Nephron (organoid): ENCODE results near the gene MYL5.
"Not testable (repeated sequence)": the region's sequence is repeated elsewhere in the genome, so short reads cannot be mapped to it uniquely, and the experiment has no call there.

ENCODE experiments used
- H3K27ac Mint-ChIP-seq, 3 experiments: 2 replicates each; pipeline ENCODE4 v1.8.0; 2020; ENCODE audit warnings: mixed read lengths in 3 of 3, mild to moderate bottlenecking in 2 of 3, moderate library complexity in 1 of 3
- H3K27me3 Mint-ChIP-seq: 2 replicates; pipeline ENCODE4 v1.8.0; 2021; ENCODE audit warnings: low read depth, mild to moderate bottlenecking, moderate library complexity, mixed read lengths
- H3K36me3 Mint-ChIP-seq: 2 replicates; pipeline ENCODE4 v1.8.0; 2020; ENCODE audit warnings: low read depth, mixed read lengths
- H3K4me1 Mint-ChIP-seq: 2 replicates; pipeline ENCODE4 v1.8.0; 2020; ENCODE audit warnings: mixed read lengths
- H3K4me3 Mint-ChIP-seq, 3 experiments: 2 replicates each; pipeline ENCODE4 v1.8.0; 2020; ENCODE audit warnings: mild to moderate bottlenecking in 3 of 3, mixed read lengths in 3 of 3, moderate library complexity in 2 of 3
- H3K9me3 Mint-ChIP-seq: 2 replicates; pipeline ENCODE4 v1.8.0; 2020; ENCODE audit warnings: mixed read lengths
- CTCF ChIP-seq, 3 experiments: fragments of 200-600 bp; sonication (generic); IDR thresholded peaks; one replicate each; pipeline ENCODE4 v1.5.0; 2021; ENCODE audit warnings: antibody characterized with exemption in 3 of 3; ENCODE audit not compliant: unreplicated experiment in 3 of 3

MYL5 gene

GRCh38 chr4:703336-704197 is 29.2 kb downstream of the MYL5 start:
- Mint-ChIP-seq H3K27ac (no peak overlapping the region), H3K36me3 (peaks cover 2% of the 10 kb centered on the region), H3K9me3 (no peaks in the 10 kb centered on the region), H3K27me3 (peaks cover 9% of the 10 kb centered on the region), H3K4me3 (peak overlapping the region in 1 of 3 experiments; percentile 13), H3K4me1 (peaks cover 6% of the 10 kb centered on the region)
- TF ChIP-seq CTCF (IDR thresholded peaks at IDR 0.05; ENCODE audit: unreplicated experiment in 3 of 3), result no peak

GRCh38 chr4:704198-704891 is 30.0 kb downstream of the MYL5 start:
- H3K4me3 Mint-ChIP-seq, result peak overlapping the region; percentile 66 to 83 (median 76)
- H3K36me3 Mint-ChIP-seq, result peaks cover 9% of the 10 kb centered on the region
- no peak overlapping the region for H3K27ac Mint-ChIP-seq
- H3K27me3 Mint-ChIP-seq, result peaks cover 9% of the 10 kb centered on the region
- peaks cover 14% of the 10 kb centered on the region for H3K4me1 Mint-ChIP-seq
- no peak for TF ChIP-seq CTCF (IDR thresholded peaks at IDR 0.05; ENCODE audit: unreplicated experiment in 3 of 3)
- H3K9me3 Mint-ChIP-seq, result no peaks in the 10 kb centered on the region

DNA sequence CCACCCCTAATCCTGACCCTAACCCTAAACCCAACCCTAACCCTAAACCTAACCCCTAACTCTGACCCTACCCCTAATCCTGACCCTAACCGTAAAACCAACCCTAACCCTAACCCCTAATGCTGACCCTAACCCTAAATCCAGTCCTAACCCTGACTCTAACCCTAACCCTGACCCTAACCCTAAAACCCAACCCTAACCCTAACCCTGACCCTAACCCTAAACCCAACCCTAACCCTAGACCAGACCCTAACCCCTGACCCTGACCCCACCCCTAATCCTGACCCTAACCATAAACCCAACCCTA is 30.6 kb downstream of the MYL5 start:
- peaks cover 9% of the 10 kb centered on the region for H3K27me3 Mint-ChIP-seq
- H3K4me3 Mint-ChIP-seq, result peak overlapping the region; percentile 76 to 83 (median 83)
- no peak overlapping the region for H3K27ac Mint-ChIP-seq
- H3K4me1 Mint-ChIP-seq, result peaks cover 20% of the 10 kb centered on the region
- peaks cover 15% of the 10 kb centered on the region for H3K36me3 Mint-ChIP-seq
- H3K9me3 Mint-ChIP-seq, result no peaks in the 10 kb centered on the region
- no peak for TF ChIP-seq CTCF (IDR thresholded peaks at IDR 0.05; ENCODE audit: unreplicated experiment in 3 of 3)

DNA sequence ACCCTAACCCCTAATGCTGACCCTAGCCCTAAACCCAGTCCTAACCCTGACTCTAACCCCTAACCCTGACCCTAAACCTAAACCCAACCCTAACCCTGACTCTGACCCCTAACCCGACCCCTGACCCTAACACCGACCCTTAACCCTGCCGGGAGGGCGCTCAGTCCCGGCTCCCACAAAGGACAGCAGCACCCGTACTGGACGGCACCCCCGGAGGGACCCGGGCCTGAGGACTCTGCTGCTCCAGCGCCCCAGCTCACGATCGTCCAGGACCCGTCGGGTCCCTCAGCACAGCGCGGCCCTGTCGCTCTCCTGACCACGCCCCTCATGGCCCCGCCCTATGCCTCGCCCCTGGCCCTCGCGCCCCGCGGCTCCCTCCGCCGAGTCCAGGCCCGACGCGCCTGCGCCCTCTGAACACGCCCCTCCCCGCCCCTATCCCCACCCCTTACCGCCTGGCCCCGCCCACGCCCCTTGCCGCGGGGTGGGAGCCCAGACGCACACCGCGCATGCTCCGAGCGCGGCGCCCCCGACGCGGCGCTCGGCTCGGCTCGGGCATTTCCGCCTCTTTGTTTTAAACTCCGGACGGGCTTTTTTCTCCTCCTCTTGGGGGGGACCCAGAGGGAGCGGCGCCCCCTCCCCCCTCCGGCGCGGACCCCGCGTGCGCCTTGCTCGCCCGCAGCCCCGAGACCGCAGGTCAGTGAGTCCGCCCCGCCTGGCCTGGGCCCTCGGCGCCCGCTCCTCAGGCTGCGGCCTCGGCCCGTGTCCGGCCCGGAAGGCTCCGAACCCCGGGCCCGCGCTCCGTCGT is 31.1 kb downstream of the MYL5 start, which contains the start of gene PCGF3:
Gene PCGF3, plus strand, starts transcription at position 555 of the 805 bp plus-strand sequence. CDS start 27,849 bp downstream, outside the sequence.
- Mint-ChIP-seq H3K27ac (peak within 1 kb of the TSS in 1 of 3 experiments; percentile 49), H3K36me3 (peaks cover 21% of the 10 kb centered on the region), H3K27me3 (peaks cover 9% of the 10 kb centered on the region), H3K4me3 (peak within 1 kb of the TSS; percentile 76 to 83 (median 83)), H3K9me3 (no peaks in the 10 kb centered on the region), H3K4me1 (peaks cover 25% of the 10 kb centered on the region)
- TF ChIP-seq CTCF (IDR thresholded peaks at IDR 0.05; ENCODE audit: unreplicated experiment in 3 of 3), result no peak

GRCh38 chr4:706083-706633 is 31.8 kb downstream of the MYL5 start:
- H3K27me3 Mint-ChIP-seq, H3K9me3 Mint-ChIP-seq, H3K27ac Mint-ChIP-seq: not testable (repeated sequence)
- H3K4me1 Mint-ChIP-seq, result peaks cover 27% of the 10 kb centered on the region
- peaks cover 28% of the 10 kb centered on the region for H3K36me3 Mint-ChIP-seq
- H3K4me3 Mint-ChIP-seq, result peak overlapping the region; percentile 43 to 61 (median 51)
